Osteoblast (primary cell): ENCODE results near the gene MTA2. TPM values are rescaled to one million over a fixed set of nuclear protein-coding genes. Genes with fewer than 3 reads are reported as not detected.

Source experiments
- DNase-seq: peaks from one replicate; pipeline ENCODE4 v3.0.0; 2011; ENCODE audit warnings: low spot score, mixed read lengths; ENCODE audit not compliant: insufficient read length; ENCODE audit errors: missing footprints
- H2AFZ ChIP-seq: 2 replicates; pipeline ENCODE4 v1.6.0; 2011; ENCODE audit warnings: mild to moderate bottlenecking, low read length
- H3K27ac ChIP-seq: 2 replicates; pipeline ENCODE4 v1.5.1; 2011; ENCODE audit warnings: mild to moderate bottlenecking, low read depth, low read length, moderate library complexity
- H3K27me3 ChIP-seq: 2 replicates; pipeline ENCODE4 v1.6.0; 2012; ENCODE audit warnings: mild to moderate bottlenecking, control low read depth, inconsistent platforms, low read length, moderate library complexity; ENCODE audit not compliant: insufficient read depth
- H3K36me3 ChIP-seq: 2 replicates; pipeline ENCODE4 v1.5.1; 2011; ENCODE audit warnings: mild to moderate bottlenecking, low read length, control low read depth, moderate library complexity; ENCODE audit not compliant: insufficient read depth
- H3K4me1 ChIP-seq: 2 replicates; pipeline ENCODE4 v1.5.1; 2011; ENCODE audit warnings: mild to moderate bottlenecking, low read length, control low read depth, moderate library complexity; ENCODE audit not compliant: insufficient read depth
- H3K4me2 ChIP-seq: 2 replicates; pipeline ENCODE4 v1.6.0; 2011; ENCODE audit warnings: mild to moderate bottlenecking, low read length; ENCODE audit not compliant: insufficient read depth
- H3K4me3 ChIP-seq: fragments of 200-600 bp; sonication (generic); 3 replicates; pipeline ENCODE4 v1.5.1; 2012; ENCODE audit warnings: mild to moderate bottlenecking, low read length, inconsistent platforms; ENCODE audit not compliant: insufficient read depth
- H3K79me2 ChIP-seq: 2 replicates; pipeline ENCODE4 v1.6.0; 2012; ENCODE audit warnings: mild to moderate bottlenecking, low read length, control low read depth, inconsistent platforms; ENCODE audit not compliant: insufficient read depth
- H3K9me3 ChIP-seq: 2 replicates; pipeline ENCODE4 v1.5.1; 2011; ENCODE audit warnings: low read depth, low read length, control low read depth
- H4K20me1 ChIP-seq: 2 replicates; pipeline ENCODE4 v1.6.0; 2012; ENCODE audit warnings: mild to moderate bottlenecking, low read length, control low read depth; ENCODE audit not compliant: insufficient read depth
- CTCF ChIP-seq: IDR thresholded peaks from 2 replicates; pipeline ENCODE4 v1.5.1; 2011; ENCODE audit warnings: mild to moderate bottlenecking, low read depth, low read length, moderate library complexity; ENCODE audit errors: extremely low read depth
- total RNA-seq: library from RNA; depleted of rRNA; stranded (reverse); fragments of >200 nt; gene quantifications from 2 replicates; pipeline ENCODE4 v1.2.3, GENCODE V29; 2012

Gene MTA2
- total RNA-seq, 1 donor = 102 TPM

- H3K27me3 ChIP-seq = no peaks in the 10 kb centered on the region
- peak overlapping the region; percentile 88 for H3K27ac ChIP-seq
- TF ChIP-seq CTCF = no peak
- H4K20me1 ChIP-seq = peaks cover 30% of the 10 kb centered on the region
- peak overlapping the region; percentile 82 for H2AFZ ChIP-seq
- H3K4me1 ChIP-seq = peaks cover 30% of the 10 kb centered on the region
- peaks cover 63% of the 10 kb centered on the region for H3K79me2 ChIP-seq
- peak overlapping the region; percentile 79 for H3K4me3 ChIP-seq
- no peaks in the 10 kb centered on the region for H3K9me3 ChIP-seq
- peak overlapping the region; percentile 72 for H3K4me2 ChIP-seq
- peak; percentile 78 for DNase-seq
- peaks cover 44% of the 10 kb centered on the region for H3K36me3 ChIP-seq
Observed at GRCh38 chr11:62574363-62575071, 27.1 kb downstream of the MTA2 start.

DNA sequence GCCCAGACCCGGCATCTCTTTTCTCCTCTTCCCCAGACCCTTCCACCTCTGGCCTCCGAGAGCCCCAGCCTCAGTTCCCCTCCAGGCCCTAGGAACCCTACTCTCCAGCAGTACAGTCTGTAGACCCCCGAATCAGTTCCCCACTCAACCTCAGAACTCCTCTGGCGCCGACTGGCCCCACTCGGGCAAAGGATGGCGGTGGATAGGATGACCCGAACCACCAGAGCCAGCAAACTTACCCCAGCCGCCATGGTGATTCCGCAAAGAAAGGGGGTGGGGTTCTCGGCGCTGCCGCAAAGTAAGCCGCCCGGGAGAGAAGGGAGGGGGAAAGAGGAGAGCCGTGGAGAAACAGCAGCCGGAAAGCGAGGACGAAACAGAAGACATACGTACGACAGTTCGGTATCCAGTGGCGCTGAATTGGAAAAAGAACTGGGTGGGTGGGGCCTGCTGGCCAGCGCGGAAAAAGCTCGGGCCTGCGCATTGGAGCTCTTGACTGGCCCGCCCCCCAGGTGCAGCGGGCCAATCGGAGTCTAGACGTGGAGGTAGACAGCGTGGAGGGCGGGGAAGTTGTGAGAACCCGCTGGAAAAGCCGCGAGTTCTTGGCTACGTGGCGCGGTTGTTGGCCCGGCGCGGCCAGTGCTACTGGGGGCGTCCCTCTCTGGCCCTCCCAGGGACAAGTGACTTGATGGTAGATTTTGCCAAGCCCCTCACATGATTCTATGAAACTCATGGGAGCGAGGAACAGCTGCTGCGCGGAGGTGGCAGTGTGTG, 27.9 kb downstream of the MTA2 start, which contains the start of gene EEF1G:
EEF1G (minus strand) TSS at position 300 of the 771 bp plus-strand sequence; CDS start at position 251, 49 bp downstream.
- Histone ChIP-seq H3K4me1 (peaks cover 30% of the 10 kb centered on the region), H4K20me1 (peaks cover 30% of the 10 kb centered on the region), H2AFZ (peak within 1 kb of the TSS; percentile 82), H3K79me2 (peaks cover 71% of the 10 kb centered on the region), H3K27ac (peak within 1 kb of the TSS; percentile 88), H3K4me2 (peak within 1 kb of the TSS; percentile 90), H3K4me3 (peak within 1 kb of the TSS; percentile 93), H3K36me3 (peaks cover 51% of the 10 kb centered on the region), H3K27me3 (no peaks in the 10 kb centered on the region), H3K9me3 (no peaks in the 10 kb centered on the region)
- DNase-seq = peak; percentile 98
- TF ChIP-seq CTCF = no peak

GRCh38 chr11:62573006-62573591, 28.6 kb downstream of the MTA2 start:
- Histone ChIP-seq H3K4me2 (peak overlapping the region; percentile 90), H4K20me1 (peaks cover 30% of the 10 kb centered on the region), H3K79me2 (peaks cover 76% of the 10 kb centered on the region), H3K27me3 (no peaks in the 10 kb centered on the region), H3K4me1 (peaks cover 30% of the 10 kb centered on the region), H3K36me3 (peaks cover 52% of the 10 kb centered on the region), H3K27ac (peak overlapping the region; percentile 78), H3K9me3 (no peaks in the 10 kb centered on the region), H2AFZ (peak overlapping the region; percentile 61), H3K4me3 (peak overlapping the region; percentile 93)
- DNase-seq = peak; percentile 71
- TF ChIP-seq CTCF = no peak
